ENCODE results near the gene CYS1. TPM values are rescaled to one million over a fixed set of nuclear protein-coding genes. Genes with fewer than 3 reads are reported as not detected.
"Not testable (repeated sequence)": the region's sequence is repeated elsewhere in the genome, so short reads cannot be mapped to it uniquely, and the experiment has no call there.

Gene CYS1
- 0.10 TPM for total RNA-seq

GRCh38 chr2:10079870-10080535 is at the start of gene CYS1:
Gene CYS1, minus strand, starts transcription at chr2:10080411. Its CDS starts 188 bp downstream, at chr2:10080223.
- H3K9me3 ChIP-seq (ENCODE audit: low read depth, low read length): no peaks in the 10 kb centered on the region
- no peak within 1 kb of the TSS for H3K4me3 ChIP-seq (ENCODE audit: low read length)
- H3K27me3 ChIP-seq (ENCODE audit: insufficient read depth, low read length): peaks cover 82% of the 10 kb centered on the region
- peaks cover 22% of the 10 kb centered on the region for H3K4me1 ChIP-seq (ENCODE audit: insufficient read depth, low read length)

- H3K9me3 ChIP-seq (ENCODE audit: low read depth, low read length): no peaks in the 10 kb centered on the region
- no peak overlapping the region for H3K4me3 ChIP-seq (ENCODE audit: low read length)
- H3K4me1 ChIP-seq (ENCODE audit: insufficient read depth, low read length): peaks cover 23% of the 10 kb centered on the region
- no peaks in the 10 kb centered on the region for H3K27me3 ChIP-seq (ENCODE audit: insufficient read depth, low read length)
Measured at GRCh38 chr2:10129490-10129889, 49.3 kb upstream of the CYS1 start.

DNA sequence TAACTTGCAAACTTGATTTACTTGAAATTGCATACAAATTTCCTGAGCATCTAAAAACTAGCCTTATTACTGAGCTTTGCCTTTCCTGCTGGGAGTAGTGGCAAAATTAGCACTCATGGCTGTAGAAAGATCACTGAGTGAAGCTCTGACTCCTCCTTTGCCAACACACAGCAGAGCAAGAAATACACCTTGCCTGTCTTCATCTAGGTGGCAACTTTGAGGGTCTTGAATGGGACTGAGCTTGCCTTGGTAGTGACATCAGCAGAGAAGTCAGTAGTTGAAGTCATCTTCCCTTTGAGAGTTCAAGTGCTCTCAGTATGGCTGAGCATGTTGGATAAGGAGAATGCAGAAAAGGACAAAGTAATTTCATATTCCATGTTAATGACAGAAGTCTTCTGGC is 48.2 kb upstream of the CYS1 start:
- H3K4me3 ChIP-seq (ENCODE audit: low read length): no peak overlapping the region
- H3K27me3 ChIP-seq (ENCODE audit: insufficient read depth, low read length): peaks cover 5% of the 10 kb centered on the region
- peaks cover 33% of the 10 kb centered on the region for H3K4me1 ChIP-seq (ENCODE audit: insufficient read depth, low read length)
- no peaks in the 10 kb centered on the region for H3K9me3 ChIP-seq (ENCODE audit: low read depth, low read length)

DNA sequence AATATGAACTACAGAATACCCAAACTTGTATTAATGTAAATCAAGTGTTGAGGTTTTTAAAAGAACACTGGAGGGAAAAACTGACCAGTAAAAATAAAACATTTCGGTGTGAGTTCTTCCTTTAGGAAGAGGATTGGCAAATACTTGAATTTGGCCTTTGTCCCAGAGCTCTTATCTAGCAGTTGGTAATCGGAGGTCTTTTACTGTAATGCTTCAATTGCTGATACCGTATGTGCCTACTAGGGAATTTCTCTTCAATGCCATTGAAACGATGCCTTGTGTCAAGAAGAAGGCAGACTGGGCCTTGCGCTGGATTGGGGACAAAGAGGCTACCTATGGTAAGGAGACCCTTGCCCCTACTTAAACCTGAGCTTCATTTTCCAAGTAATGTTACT is 46.4 kb upstream of the CYS1 start:
- Histone ChIP-seq H3K27me3 (ENCODE audit: insufficient read depth, low read length) (peaks cover 7% of the 10 kb centered on the region), H3K4me3 (ENCODE audit: low read length) (no peak overlapping the region), H3K9me3 (ENCODE audit: low read depth, low read length) (no peaks in the 10 kb centered on the region)

DNA sequence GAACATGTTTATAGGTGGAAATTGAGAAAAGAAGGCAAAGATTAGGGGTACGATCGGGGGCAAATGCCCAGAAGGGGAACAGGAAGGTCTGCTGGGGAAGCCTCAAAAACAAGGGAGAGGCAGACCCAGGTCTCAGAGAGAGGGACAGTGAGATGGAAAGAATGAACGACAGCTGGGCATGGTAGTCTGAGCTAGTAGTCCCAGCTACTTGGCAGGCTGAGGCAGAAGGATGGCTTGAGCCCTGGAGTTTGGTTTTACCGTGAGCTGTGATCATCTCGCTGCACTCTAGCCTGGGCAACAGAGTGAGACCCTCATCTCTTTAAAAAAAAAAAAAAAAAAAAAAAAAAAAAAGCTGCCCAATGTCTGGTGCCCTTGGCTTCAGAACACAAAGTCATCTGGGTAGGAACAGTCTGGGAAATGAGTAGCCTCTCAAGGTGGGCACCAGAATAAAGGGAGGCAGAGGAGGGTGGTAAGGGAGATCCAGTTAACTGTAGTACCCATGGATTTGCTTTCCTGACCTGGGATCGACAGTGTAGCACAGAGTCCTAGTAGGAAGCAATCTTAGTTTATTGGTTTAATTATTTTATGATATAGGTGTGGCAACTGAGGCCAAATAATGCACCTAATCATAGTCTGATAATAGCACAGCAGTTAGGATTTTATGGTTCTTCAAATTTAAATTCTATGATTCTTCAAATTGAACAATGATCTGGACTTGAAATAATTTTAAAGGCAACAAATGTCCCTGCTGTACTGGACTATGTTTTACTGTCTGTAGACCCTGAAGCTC is 45.8 kb upstream of the CYS1 start:
- Histone ChIP-seq H3K4me3 (ENCODE audit: low read length) (no peak overlapping the region), H3K27me3 (ENCODE audit: insufficient read depth, low read length) (peaks cover 7% of the 10 kb centered on the region), H3K4me1 (ENCODE audit: insufficient read depth, low read length) (peaks cover 55% of the 10 kb centered on the region), H3K9me3 (ENCODE audit: low read depth, low read length) (no peaks in the 10 kb centered on the region)

More for the DNA sequence above, 46.4 kb upstream of the CYS1 start:
- H3K4me1 ChIP-seq (ENCODE audit: insufficient read depth, low read length): peaks cover 49% of the 10 kb centered on the region

GRCh38 chr2:10124538-10125045 is 44.4 kb upstream of the CYS1 start:
- Histone ChIP-seq H3K4me3 (ENCODE audit: low read length) (no peak overlapping the region), H3K4me1 (ENCODE audit: insufficient read depth, low read length) (peaks cover 66% of the 10 kb centered on the region), H3K9me3 (ENCODE audit: low read depth, low read length) (no peaks in the 10 kb centered on the region)

GRCh38 chr2:10123281-10123680 is 43.1 kb upstream of the CYS1 start:
- Histone ChIP-seq H3K4me1 (ENCODE audit: insufficient read depth, low read length) (peaks cover 69% of the 10 kb centered on the region), H3K9me3 (ENCODE audit: low read depth, low read length) (no peaks in the 10 kb centered on the region), H3K27me3 (ENCODE audit: insufficient read depth, low read length) (peaks cover 7% of the 10 kb centered on the region), H3K4me3 (ENCODE audit: low read length) (peak overlapping the region; percentile 43)

More at GRCh38 chr2:10124538-10125045, 44.4 kb upstream of the CYS1 start:
- H3K27me3 ChIP-seq (ENCODE audit: insufficient read depth, low read length): peaks cover 7% of the 10 kb centered on the region

- peaks cover 75% of the 10 kb centered on the region for H3K4me1 ChIP-seq (ENCODE audit: insufficient read depth, low read length)
Measured at GRCh38 chr2:10122500-10123280, 42.5 kb upstream of the CYS1 start, which contains the start of gene RRM2. Gene RRM2, plus strand, starts transcription at chr2:10122739. Its CDS starts 60 bp downstream, at chr2:10122799.

GRCh38 chr2:10120877-10121574 is 40.8 kb upstream of the CYS1 start:
- Histone ChIP-seq H3K4me1 (ENCODE audit: insufficient read depth, low read length) (peaks cover 78% of the 10 kb centered on the region), H3K4me3 (ENCODE audit: low read length) (peak overlapping the region; percentile 59), H3K9me3 (ENCODE audit: low read depth, low read length) (no peaks in the 10 kb centered on the region), H3K27me3 (ENCODE audit: insufficient read depth, low read length) (peaks cover 7% of the 10 kb centered on the region)

More at GRCh38 chr2:10122500-10123280, 42.5 kb upstream of the CYS1 start, which contains the start of gene RRM2:
- H3K4me3 ChIP-seq (ENCODE audit: low read length): peak within 1 kb of the TSS; percentile 43
- peaks cover 7% of the 10 kb centered on the region for H3K27me3 ChIP-seq (ENCODE audit: insufficient read depth, low read length)
- H3K9me3 ChIP-seq (ENCODE audit: low read depth, low read length): no peaks in the 10 kb centered on the region

- Histone ChIP-seq H3K4me1 (ENCODE audit: insufficient read depth, low read length) (peaks cover 78% of the 10 kb centered on the region), H3K4me3 (ENCODE audit: low read length) (peak overlapping the region; percentile 59), H3K27me3 (ENCODE audit: insufficient read depth, low read length) (peaks cover 7% of the 10 kb centered on the region), H3K9me3 (ENCODE audit: low read depth, low read length) (no peaks in the 10 kb centered on the region)
Measured at GRCh38 chr2:10120158-10120876, 40.1 kb upstream of the CYS1 start.

DNA sequence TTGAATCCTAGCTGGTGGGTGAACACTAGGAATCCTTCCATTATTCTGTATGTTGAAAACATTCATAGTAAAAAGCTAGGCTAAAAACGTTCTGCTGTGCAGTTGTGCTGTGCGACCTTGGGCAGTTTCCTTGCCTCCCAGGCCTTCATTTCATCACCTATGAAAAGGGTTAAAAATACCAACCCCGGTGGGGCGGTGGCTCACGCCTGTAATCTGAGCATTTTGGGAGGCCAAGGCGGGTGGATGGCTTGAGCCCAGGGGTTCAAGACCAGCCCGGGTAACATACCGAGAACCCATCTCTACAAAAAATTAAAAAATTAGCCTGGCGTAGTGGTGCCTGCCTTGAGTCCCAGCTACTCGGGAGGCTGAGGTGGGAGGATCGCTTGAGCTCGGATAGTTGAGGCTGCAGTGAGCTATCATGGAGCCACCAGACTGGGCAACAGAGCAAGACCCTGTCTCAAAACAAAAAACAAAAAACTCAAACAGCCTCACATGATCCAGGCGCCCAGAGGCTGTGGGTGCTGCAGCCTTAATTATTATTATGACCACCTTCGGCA is 39.5 kb upstream of the CYS1 start:
- no peaks in the 10 kb centered on the region for H3K9me3 ChIP-seq (ENCODE audit: low read depth, low read length)
- H3K4me1 ChIP-seq (ENCODE audit: insufficient read depth, low read length): peaks cover 74% of the 10 kb centered on the region
- peaks cover 7% of the 10 kb centered on the region for H3K27me3 ChIP-seq (ENCODE audit: insufficient read depth, low read length)
- H3K4me3 ChIP-seq (ENCODE audit: low read length): peak overlapping the region; percentile 59

DNA sequence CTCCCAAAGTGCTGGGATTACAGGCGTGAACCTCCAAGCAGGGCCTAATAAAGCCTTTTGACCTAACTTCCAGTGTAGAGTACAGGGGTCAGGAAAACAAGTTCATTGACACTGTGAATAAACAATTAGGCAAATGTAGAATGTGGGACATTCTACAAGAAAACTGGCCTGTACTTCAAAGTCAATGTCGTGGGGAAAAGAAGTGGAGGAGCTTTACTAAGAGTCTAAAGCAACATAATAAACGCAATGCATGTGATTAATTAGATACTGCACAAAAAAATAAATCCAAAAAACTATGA is 38.8 kb upstream of the CYS1 start:
- peaks cover 69% of the 10 kb centered on the region for H3K4me1 ChIP-seq (ENCODE audit: insufficient read depth, low read length)

GRCh38 chr2:10109311-10109710 is 29.1 kb upstream of the CYS1 start:
- Histone ChIP-seq H3K4me1 (ENCODE audit: insufficient read depth, low read length) (no peaks in the 10 kb centered on the region), H3K4me3 (ENCODE audit: low read length) (no peak overlapping the region), H3K27me3 (ENCODE audit: insufficient read depth, low read length) (no peaks in the 10 kb centered on the region), H3K9me3 (ENCODE audit: low read depth, low read length) (no peaks in the 10 kb centered on the region)

More for the DNA sequence above, 38.8 kb upstream of the CYS1 start:
- no peaks in the 10 kb centered on the region for H3K9me3 ChIP-seq (ENCODE audit: low read depth, low read length)
- H3K4me3 ChIP-seq (ENCODE audit: low read length): no peak overlapping the region
- H3K27me3 ChIP-seq (ENCODE audit: insufficient read depth, low read length): peaks cover 7% of the 10 kb centered on the region

GRCh38 chr2:10104906-10105305 is 24.7 kb upstream of the CYS1 start:
- not testable (repeated sequence) for H3K4me1 ChIP-seq (ENCODE audit: insufficient read depth, low read length); H3K4me3 ChIP-seq (ENCODE audit: low read length); H3K9me3 ChIP-seq (ENCODE audit: low read depth, low read length); H3K27me3 ChIP-seq (ENCODE audit: insufficient read depth, low read length)

All from mononuclear cell (primary cell).